ENCODE data around the gene CRELD1.

CRELD1 gene

GRCh38 chr3:9965200-9965875 lies 31.7 kb downstream of the CRELD1 start:
- no peak overlapping the region for H3K4me3 ChIP-seq (ENCODE audit: low read length)
- DNase-seq (ENCODE audit: low read depth) = no peak
- TF ChIP-seq, protein P1, sequence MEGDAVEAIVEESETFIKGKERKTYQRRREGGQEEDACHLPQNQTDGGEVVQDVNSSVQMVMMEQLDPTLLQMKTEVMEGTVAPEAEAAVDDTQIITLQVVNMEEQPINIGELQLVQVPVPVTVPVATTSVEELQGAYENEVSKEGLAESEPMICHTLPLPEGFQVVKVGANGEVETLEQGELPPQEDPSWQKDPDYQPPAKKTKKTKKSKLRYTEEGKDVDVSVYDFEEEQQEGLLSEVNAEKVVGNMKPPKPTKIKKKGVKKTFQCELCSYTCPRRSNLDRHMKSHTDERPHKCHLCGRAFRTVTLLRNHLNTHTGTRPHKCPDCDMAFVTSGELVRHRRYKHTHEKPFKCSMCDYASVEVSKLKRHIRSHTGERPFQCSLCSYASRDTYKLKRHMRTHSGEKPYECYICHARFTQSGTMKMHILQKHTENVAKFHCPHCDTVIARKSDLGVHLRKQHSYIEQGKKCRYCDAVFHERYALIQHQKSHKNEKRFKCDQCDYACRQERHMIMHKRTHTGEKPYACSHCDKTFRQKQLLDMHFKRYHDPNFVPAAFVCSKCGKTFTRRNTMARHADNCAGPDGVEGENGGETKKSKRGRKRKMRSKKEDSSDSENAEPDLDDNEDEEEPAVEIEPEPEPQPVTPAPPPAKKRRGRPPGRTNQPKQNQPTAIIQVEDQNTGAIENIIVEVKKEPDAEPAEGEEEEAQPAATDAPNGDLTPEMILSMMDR (conservative IDR thresholded peaks at IDR 0.05; ENCODE audit: low read length) = no peak

- H3K4me3 ChIP-seq (ENCODE audit: low read length) = no peak overlapping the region
- TF ChIP-seq, protein P1 (conservative IDR thresholded peaks at IDR 0.05; ENCODE audit: low read length) = no peak
- DNase-seq (ENCODE audit: low read depth) = no peak
These were observed 33.2 kb downstream of the CRELD1 start for GRCh38 chr3:9966841-9967240.

DNA sequence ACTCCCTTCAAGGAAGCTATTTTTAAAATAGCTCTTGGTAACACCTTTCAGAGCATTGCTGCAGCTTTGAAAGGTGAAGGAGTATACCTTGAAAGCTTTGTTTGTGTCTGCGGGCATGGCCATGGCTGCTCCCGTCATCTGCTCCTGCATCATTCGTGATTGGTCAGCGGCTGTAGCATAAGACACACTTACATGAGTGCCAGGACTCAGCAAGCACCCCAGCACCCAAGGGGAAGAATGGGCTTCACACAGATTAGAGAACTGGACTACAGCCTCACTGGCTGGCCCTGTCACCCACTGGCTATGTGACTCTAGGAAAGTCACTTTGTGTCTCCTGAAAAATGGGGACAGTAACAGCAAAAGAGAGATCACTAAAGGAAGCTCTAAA lies 36.0 kb downstream of the CRELD1 start:
- H3K4me3 ChIP-seq (ENCODE audit: low read length) = no peak overlapping the region
- DNase-seq (ENCODE audit: low read depth) = no peak
- TF ChIP-seq, protein P1 (conservative IDR thresholded peaks at IDR 0.05; ENCODE audit: low read length) = no peak

DNA sequence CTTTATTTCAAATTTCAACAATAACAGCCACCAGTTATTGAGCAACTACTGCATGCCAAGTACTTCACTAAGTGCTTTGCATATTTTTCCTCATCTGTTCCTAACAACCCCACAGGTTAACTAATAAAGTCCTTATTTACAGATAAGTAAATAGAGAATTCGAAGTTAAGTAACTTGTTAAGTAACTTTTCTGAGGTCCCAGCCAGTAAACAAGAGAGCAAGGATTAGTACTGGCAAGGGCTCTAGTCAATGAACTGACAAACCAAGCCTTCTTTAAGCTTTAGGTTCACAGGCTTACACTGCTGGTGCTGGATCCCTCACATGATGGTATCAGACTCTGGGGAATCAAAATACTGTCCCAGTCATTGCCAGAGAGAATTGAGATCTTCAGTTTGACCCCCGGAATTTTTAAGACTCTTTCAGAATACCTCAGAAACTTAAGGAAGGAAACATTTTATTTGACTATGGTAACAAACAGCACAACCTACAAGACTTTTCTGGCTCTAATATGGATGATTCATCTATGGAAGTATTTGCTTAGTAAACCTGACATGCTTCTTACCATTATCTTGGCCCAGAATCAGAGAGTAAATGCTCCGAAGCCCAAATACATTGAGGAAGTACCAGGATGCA lies 36.5 kb downstream of the CRELD1 start:
- no peak overlapping the region for H3K4me3 ChIP-seq (ENCODE audit: low read length)
- peak; percentile 85 for DNase-seq (ENCODE audit: low read depth)
- TF ChIP-seq, protein P1 (conservative IDR thresholded peaks at IDR 0.05; ENCODE audit: low read length) = no peak

DNA sequence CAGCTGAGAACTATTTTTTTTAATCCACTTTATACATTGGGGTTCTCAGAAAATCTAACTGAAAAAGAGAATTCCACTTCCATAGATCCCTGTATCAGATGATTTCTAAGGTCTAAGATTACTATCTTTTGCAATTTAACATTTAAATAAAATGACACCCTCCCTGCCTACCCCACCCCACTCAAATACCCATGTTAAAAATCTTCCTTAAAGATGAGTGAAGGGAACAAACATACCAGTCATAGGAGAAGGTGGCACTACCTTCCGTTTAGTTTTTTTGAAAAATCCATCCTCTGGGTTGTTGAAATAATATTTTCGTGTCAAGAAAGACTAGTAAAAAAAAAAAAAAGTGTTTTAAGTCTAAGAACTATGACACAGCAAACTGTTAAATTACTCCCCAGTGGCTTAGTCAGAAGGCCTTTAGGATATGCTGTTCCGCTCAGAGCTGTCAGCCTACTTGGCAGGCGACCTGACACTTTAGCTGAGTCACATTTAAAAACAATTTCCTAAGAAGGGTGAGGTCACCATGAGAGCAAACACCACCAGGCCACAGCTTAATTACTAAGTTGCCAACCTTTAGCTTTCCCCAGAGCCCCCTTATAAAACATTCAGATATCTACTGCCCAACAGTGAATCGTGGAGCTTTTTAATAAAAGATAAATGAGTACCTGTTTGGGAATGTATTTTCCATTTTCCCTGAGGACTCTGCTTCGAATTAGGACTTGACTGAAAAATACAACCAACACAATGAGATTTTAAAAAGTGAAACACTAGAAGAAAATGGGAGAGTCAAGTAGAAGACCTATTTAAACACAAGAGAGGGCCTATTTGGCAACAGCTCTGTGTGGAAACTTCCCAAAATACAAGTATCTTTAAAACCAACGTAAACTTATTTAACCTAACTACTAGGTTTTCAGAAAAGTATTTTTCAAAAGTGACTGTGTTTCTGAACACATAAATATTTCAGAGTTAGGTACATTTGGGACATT lies 43.4 kb downstream of the CRELD1 start:
- DNase-seq (ENCODE audit: low read depth) = peak; percentile 99
- no peak overlapping the region for H3K4me3 ChIP-seq (ENCODE audit: low read length)
- TF ChIP-seq, protein P1 (conservative IDR thresholded peaks at IDR 0.05; ENCODE audit: low read length) = no peak

DNA sequence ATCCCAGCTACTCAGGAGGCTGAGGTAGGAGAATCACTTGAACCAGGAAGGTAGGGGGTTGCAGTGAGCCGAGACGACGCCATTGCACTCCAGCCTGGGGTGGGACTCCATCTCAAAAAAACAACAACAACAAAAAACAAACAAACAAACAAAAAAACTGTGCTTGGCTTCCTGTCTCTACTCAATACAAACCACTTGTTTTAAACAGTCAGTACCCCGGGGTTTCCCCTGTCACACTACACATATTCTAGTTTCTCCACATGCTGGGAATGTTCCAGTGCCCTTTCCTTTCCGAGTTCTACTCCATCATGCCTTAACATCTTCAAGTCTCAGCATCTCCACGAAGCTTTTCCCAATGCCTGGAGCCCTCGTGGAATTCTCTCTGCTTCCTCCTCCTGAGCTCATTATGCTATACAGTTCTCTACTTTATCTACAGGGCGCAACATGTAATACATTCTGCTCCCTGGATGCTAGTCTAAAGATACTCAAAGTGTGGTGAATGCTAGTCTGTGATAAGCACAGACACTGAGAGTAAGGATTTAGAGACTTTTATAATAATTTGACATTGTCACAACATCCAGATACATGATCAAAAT lies 45.2 kb downstream of the CRELD1 start:
- no peak overlapping the region for H3K4me3 ChIP-seq (ENCODE audit: low read length)
- TF ChIP-seq, protein P1 (conservative IDR thresholded peaks at IDR 0.05; ENCODE audit: low read length) = no peak
- DNase-seq (ENCODE audit: low read depth) = no peak
